Upper lobe of left lung (tissue), 4 donors: ENCODE measurements around the gene TMEM39A.

ENCODE experiments used
- CTCF ChIP-seq, 6 experiments: fragments of 450-650 bp in 4 of 6; fragments of 200-600 bp in 2 of 6; sonication (generic) in 2 of 6; IDR thresholded peaks; one replicate each; pipeline ENCODE4 v1.5.1; 2016 to 2019; ENCODE audit warnings: antibody characterized with exemption in 6 of 6
- EP300 ChIP-seq, 4 donors: sonication (generic); formaldehyde crosslinking; IDR thresholded peaks; one replicate each; pipeline ENCODE4 v1.5.1; 2017; ENCODE audit warnings: antibody characterized with exemption in 4 of 4, control low read depth in 2 of 4

- TF ChIP-seq CTCF (IDR thresholded peaks at IDR 0.05) (no peak), EP300 (IDR thresholded peaks at IDR 0.05) (no peak)
Measured at GRCh38 chr3:119382134-119382533, 81.3 kb downstream of the TMEM39A start.
